GM19438 (cell line): Measurements from ENCODE around the gene ZNF576.
"Not testable (repeated sequence)": the region's sequence is repeated elsewhere in the genome, so short reads cannot be mapped to it uniquely, and the experiment has no call there.

Experiments used
- ATAC-seq: cut with Tn5 transposase; IDR thresholded peaks from one replicate; pipeline ENCODE4 v1.9.1; 2021; ENCODE audit warnings: low read depth; ENCODE audit not compliant: unreplicated experiment

The ZNF576 gene

DNA sequence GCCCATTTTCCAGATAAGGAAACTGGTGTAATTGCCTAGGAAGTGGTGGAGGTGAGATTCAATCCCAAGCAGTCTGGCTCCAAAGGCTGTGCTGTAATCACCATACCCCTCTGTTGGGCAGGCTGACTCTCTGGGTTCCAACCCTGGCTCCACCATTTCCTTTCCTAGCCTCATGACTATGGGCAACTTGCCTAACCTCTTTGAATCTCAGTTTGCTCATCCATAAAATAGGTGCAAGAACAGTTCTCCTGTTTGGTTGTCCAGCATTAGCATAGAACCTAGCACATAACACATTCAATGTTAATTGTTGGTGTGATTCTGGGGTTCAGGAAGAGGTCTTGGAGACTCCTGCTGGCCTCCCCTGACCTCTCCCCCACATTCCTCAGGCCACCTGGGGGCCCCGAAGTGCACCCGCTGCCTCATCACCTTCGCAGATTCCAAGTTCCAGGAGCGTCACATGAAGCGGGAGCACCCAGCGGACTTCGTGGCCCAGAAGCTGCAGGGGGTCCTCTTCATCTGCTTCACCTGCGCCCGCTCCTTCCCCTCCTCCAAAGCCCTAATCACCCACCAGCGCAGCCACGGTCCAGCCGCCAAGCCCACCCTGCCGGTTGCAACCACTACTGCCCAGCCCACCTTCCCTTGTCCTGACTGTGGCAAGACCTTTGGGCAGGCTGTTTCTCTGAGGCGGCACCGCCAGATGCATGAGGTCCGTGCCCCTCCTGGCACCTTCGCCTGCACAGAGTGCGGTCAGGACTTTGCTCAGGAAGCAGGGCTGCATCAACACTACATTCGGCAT, 2.2 kb downstream of the ZNF576 start:
- no peak for ATAC-seq

DNA sequence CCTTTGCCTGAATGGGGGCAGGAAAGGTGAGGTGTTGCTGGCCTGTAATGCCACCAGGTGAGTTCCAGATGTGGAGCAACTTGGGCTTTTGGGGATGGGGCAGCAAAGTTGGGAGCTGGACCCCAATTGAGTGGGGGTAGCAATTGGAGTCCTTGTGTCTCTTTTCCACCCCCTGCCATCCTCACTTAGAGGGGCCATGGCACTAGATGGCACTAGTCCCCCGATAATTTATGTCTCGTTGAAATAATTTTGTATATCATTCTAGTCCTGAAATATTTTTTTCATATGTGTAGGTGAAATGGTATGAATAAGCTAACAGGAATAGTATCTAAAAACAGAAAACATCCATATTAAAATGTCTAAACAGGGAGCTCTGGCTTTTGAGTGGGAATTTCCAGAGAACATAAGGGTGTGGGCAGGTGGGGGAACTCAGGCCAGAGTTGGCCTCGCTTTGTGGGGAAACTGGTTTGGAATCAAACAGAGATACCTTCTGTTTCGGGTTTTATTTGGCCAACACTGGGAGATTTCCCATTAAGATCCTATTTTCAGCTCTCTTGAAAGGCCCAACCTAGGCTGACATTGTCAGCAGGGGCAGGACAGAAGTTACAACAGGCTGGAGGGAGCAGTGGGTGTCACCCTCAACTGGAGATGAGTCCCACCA, 3.4 kb downstream of the ZNF576 start:
- no peak for ATAC-seq

DNA sequence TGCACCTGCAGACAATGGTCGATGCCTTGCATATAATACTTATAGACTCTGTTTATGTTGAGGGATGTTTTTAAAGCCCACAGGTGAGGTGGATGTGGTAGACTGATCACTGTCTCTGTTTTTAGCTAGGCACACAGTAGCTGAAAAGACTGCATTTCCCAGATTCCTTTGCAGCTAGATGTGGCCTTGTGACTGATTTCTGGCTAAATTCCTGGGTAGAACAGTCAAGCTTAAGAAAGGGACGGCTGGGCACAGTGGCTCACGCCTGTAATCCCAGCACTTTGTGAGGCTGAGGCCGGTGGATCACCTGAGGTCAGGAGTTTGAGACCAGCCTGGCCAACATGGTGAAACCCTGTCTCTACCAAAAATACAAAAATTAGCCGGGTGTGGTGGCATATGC, 3.9 kb downstream of the ZNF576 start:
- ATAC-seq = not testable (repeated sequence)

DNA sequence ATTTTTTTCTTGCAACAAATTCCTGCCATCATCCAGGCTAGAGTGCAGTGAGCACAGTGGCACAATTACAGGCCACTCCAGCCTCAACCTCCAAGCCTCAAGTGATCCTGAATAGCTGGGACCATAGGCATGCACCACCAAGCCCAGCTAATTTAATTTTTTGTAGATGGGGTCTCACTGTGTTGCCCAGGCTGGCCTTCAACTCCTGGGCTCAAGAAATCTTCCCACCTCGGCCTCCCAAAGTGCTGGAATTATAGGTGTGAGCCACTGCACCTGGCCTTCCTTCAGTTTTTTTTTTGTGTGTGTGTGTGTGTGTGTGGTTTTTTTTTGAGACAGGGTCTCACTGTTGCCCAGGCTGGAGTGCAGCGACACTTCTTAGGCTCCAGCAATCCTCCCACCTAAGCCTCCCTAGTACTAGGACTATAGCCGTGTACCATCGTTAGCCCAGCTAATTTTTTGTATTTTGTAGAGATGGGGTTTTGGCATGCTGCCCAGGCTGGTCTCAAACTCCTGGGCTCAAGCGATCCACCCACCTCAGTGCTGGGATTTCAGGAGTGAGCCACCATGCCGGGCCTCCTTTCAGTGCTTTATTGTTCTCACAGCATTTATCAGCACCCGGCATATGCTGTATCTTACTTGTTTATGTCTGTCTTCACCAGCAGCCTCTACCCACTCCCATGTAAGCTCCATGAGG, 9.6 kb downstream of the ZNF576 start:
- no peak for ATAC-seq

DNA sequence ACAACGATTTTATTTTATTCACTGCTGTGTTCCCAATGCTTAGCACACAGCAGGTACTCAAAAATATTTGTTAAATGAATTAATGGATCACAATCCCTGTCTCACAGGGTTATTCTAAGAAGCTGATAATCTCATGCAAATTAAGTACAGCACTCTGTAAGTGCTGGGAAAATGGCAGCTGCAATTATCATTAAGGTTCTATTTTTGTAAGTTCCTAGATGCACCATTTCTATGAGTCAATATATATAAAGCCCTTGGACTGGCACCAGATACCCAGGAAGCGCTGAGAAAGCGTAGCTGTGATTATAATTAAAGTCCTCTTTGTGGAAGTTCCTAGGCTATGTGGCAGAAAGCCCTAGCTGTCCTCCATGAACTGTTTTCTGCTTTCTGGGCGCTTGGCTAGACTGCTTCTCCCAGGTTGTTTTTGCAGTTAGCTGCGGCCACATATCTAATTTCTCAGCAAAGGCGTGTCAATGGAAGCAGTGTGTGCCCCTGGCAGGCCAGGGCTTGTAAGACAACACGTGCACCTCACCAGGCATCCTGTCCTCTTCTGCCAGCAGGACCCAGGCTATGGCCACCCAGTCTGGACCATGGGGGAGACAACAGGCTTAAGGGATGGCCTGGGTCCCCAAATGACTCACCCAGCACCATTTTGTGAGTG, 10.3 kb downstream of the ZNF576 start:
- no peak for ATAC-seq

DNA sequence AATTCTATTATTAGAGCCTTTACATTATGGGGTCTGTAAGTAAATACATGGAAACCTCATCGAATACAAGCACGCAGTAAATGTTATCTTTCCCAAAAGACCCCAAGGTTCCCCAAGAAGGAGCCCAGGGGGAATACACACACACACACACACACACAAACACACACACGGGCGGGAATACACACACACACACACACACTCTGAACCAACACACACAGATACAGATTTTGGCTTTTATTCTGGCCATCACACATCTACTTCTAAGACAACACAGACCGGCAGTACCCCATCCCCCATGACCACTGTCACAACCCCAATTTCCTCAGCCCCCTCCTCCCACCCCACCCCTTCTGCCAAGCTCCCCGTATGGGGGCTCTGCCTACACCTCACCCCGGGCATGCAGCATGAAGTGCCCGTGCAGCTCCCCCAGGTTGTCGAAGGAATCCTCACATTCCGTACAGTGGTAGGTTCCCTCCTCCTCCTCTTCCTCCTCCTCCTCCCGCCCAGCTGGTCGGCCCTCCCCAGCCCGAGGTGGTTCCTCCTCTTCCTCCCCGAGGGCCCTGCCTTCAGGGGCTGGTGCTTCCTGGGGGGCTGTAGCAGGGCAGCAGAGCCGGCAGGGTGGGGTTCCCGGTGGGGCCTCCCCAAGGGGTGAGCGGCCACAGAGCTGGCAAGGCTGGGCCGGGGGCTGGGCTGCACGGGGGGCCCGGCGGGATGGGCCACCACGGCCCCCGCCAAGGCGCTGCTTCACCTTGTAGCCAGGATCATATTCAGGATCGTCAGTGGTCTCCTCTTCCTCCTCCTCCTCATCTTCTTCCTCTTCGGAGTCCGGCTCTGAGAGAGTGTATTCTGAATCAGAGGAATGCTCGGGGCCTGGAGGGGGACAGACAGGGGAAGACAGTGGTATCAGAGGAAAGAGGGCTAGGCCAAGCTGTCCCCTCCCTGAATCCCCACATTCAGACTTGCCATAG, 11.1 kb downstream of the ZNF576 start:
- ATAC-seq = no peak

DNA sequence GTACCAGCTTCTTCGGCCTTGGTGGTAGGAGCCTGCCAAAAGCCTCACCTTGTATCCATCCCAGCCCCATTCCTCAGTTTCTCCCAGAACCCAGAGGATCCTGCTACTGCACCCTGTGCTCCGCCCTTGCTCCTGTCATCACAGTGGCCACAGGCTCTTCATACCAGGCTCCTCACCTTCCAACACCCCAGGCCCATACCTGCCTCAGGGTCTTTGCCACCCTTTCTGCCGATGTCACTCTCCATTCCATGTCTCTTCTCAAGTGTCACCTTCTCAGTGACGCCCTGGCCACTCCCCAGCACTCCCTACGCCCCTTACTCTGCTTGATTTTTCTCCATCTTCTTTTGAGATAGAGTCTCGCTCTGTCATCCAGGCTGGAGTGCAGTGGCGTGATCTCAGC, 13.5 kb downstream of the ZNF576 start:
- no peak for ATAC-seq

DNA sequence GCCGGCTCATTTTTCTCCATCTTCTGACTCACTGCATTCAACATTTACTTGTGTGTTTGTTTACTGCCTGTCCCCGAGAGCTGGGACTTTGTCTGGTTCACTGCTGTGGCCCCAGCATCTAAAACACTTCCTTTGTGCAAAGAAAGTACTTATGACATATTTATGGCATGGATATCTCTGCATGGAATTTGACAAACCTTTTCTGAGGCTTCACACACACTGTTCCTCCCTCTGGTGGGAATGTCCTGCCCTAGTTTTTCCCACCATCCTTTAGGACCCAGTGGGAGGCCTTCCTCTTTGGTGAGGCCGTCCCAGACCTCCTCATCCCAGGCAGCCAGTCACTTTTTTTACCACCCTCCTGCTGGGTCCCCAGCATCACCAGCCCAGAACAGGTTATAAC, 14.1 kb downstream of the ZNF576 start:
- ATAC-seq = no peak

DNA sequence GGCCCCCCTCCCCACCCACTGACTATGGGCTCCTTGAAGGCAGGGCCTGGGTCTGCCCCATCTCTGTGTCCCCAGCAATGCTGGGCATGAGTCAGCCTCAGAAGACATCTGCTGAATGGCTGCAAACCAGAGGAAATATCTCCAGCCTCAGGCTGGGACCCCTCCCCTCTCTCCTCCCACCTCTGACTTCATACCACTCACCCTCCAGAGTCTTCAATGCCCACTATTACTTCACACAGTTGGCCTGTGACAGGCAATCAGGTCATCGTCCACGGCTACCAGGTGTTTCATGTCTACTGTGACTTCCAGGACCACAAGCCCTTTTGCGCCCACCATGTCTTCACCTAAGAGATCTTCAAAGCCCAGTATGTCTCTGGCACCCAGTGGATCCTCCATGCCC, 15.4 kb downstream of the ZNF576 start, which contains the start of gene SRRM5:
SRRM5 (plus strand) TSS at position 301 of the 400 bp plus-strand sequence; CDS start at position 335, 34 bp downstream.
- ATAC-seq = no peak

DNA sequence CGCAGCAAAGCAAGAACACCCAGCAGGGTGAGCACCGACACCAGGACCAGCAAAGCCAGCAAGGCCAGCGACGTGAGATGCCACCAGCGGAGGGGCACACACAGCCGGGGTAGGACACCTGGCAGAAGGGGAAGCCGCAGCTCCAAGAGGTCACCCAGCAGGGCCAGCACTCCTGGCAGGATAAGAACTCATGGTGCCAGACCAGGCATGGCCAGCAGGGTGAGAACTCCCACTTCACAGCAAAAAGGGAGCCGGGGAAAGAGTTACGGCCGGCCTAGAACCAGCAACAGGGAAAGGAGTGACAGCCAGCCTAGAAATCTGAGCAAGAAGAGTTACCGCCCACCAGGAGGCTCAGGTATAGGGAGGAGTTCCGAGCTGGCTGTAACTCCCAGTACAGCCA, 16.0 kb downstream of the ZNF576 start:
- ATAC-seq = no peak

DNA sequence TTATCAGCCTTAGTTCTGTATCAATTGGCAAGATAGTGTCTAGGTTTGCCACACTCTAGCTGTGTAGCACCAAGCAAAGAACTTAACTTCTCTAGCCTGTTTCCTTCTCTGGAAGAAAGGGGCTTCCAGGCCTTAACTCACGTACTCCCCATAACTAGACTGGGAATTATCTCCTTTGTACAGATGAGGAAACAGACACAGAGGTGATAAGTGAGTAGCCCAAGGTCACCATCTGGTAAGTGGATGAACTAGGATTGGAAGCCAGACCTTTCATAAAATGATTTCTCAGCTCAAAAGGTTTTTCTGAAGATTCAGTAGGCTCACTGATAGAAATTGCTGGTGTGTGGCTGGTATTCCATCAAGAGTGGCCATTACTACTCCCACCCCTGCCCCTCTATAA, 19.9 kb downstream of the ZNF576 start:
- no peak for ATAC-seq

DNA sequence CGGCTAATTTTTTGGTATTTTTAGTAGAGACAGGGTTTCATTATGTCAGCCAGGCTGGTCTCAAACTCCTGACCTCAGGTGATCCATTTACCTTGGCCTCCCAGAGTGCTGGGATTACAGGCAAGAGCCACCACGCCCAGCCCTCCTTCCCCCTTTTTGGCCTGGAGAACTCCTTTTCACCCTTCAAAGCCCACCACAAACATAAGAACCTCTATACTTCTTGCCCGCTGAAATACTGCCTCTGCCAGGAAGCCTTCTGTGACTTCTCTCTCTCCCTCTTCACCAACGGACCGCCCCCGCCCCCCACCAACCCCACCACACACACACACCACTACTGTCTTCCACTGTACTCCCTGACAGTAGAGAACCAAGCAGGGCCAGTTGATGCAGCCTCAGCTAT, 20.6 kb downstream of the ZNF576 start:
- no peak for ATAC-seq

DNA sequence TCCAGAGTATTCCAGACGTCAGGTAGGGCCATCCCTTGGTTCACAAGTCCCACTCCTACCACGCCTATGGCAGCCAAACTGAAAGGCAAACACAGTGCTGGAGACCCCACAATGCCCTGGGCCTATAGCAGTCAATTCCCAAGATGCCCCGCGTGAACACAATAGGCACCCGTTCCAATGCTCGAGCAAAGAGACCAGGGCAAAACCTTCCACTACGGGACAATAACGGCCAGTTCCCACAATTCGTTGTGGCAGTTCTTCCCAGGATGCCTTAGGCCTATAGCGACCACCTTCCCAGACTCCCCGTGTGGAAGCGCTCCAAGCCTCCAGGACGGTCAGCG, 22.5 kb downstream of the ZNF576 start:
- peak; percentile 23 for ATAC-seq

DNA sequence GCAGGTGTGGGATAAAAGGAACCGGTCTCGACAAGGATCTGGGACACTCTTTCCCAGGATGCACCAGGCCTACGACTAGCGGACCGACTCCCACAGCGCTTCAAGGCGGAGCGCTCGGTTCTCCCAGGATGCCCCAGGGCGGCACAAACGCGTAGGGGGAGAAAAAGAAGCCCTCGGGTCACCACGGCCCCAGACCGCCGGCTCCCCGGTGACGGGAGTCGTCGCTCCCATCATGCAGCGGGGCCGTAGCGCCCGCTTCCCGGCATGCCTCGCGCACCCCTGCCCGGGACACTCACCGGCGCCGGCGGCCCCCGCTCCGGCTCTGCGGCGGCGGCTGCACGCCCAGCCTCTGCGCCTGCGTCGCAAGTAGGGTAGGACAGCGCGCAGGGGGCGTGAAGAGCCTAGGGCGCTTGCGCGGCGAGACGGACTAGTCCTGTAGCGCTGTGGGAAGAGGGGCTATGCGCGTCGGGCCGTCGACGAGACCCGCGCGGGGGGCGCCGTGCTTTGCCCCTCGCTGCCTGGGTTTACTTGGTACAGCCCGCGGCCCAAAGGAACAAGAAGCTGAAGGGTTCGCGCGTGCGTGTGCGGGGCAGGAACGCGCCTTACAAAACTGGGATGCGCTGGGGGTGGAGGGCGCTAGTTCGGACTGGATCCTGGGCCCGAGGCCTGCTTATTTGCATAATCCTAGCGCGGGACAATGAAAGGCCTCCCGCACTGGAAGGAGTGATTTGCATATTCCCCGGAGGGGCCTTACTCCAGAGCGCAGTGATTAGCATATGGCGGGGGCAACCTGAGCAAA, 23.1 kb downstream of the ZNF576 start, which contains the start of gene ZNF428:
ZNF428 (minus strand) TSS at position 368 of the 799 bp plus-strand sequence. CDS start 5,325 bp downstream, outside the sequence.
- ATAC-seq = peak; percentile 76

DNA sequence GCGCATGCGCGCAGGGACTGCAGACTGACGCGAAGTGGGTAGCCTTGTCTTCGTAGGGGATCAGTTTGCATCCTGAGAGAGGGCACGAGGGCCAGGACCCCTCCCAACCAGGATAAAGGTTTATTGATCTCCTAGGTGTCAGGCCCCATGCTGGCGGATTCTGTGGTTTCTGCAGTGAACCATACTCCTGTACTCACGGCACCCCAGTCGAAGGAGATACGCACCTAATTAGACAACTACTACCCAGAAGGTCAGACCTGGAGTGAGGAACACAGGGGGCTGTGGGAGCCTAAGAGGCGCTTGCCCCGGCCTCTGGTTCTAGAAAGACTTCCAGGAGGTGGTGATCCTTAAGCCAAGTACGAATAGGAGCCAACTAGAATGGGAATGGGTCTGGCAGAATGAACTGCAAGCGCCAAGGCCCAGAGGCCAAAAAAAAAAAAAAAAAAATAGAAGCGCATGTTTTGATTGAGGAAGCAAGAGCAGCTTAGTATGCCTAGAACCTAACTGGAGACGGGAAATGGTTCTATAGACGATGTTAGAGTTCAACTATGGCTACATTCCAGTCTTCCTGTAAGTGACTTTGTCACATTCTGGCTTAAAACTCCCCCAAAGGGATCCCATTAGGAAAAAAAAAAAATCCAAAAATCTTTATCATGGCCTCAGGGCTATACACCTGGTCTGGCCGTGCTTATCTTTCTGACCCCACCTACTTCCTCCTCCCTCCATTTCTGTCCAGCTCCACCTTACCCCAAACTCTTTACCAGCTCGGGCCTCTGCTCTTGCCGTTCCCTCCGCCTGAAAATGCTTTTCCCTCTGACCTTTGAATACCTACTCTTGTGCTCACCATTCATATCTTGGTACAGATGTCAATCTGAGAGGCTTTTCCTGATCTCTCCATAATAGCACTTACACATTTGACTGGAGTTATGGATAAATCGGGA, 23.9 kb downstream of the ZNF576 start:
- ATAC-seq = no peak

DNA sequence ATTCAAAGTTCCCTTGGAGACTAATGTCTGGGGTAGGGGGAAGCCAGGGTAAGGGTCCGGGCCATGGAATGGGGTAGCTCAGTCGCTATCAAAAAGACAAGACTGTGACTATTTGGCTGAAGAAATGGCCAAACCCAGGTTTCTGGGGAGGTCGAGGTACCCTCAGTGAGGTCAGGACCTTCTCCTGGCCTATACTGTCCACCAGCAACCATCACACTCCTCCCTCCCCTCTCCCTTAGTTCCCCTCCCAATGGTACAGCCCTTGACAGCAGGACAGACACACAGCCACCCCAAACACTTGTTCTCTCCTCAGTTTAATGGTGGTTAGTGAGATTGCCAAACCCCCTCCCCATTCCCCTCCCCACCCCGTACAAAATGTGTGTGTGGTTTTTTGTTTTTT, 25.7 kb downstream of the ZNF576 start:
- ATAC-seq = no peak

DNA sequence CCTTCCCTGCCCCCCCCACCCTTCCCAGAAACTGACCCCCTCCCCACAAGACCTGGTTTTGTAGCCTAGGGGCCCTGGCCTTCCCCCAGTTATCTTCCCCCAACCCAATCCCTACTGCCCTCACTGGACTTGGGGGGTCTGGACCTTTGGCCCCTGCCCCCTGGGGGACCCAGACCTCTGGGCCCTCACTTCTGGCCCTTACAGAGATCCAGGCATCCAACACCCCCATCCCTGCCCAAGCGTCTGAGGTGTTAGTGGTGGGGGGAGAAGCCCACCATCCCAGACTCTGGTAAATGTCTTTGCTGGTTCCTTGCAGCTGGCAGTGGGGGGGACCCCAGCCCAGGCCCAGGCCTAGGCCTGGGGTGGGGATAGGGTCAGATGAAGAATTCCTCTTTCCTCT, 26.6 kb downstream of the ZNF576 start:
- ATAC-seq = no peak
